ENCODE results near the gene FOXD1. TPM values are rescaled to one million over a fixed set of nuclear protein-coding genes. Genes with fewer than 3 reads are reported as not detected.

Gene FOXD1
- total RNA-seq, result 0.06 and 0.16 TPM in 2 replicates

DNA sequence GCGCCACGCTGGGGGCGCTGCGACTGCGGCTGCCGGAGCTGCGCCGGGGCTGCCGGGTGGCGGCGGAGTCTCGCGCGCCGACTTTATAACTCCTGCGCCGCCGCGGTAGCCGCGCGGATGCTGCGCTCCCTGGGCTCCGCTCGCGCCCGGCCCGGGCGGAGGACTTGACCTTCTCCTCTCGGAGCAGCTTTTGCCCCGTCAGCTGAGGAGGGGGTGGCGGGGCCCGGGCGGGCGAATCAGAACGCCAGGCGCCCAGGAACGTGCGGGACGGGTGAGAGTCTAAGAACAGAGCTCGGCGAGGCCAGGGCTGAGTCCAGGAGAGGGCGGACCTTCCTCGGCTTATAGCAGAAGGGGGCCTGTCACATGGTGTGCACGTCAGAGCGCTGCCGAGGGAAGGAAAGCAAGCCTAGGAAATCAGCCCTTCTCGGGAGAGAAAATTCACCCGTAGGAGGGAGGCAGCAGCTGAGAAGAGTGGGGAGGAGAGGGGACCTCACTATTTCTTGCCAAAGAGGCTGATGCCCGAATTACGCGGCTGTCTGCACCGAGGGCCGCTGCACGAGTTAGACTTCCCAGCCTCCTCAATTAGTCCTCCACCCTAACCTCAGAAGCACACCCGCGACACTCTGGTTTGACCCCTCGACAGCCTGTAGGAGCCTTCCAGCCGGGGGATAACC is at the start of gene FOXD1:
Gene FOXD1, minus strand, starts transcription at position 315 of the 674 bp plus-strand sequence. CDS start 415 bp downstream, outside the sequence.

Other genes with a start within 250 kb of the FOXD1 start
- 173 and 190 TPM in 2 replicates for gene BTF3, start 49.7 kb upstream of the FOXD1 start, total RNA-seq
- 10.7 and 16.8 TPM in 2 replicates for gene ANKRA2, start 116.9 kb upstream of the FOXD1 start, total RNA-seq
- gene UTP15, start 117.0 kb upstream of the FOXD1 start, total RNA-seq, result 10.7 and 23.0 TPM in 2 replicates
- 95.7 and 243 TPM in 2 replicates for gene ARHGEF28, start 177.4 kb upstream of the FOXD1 start, total RNA-seq

All from bladder microvascular endothelial cell (primary cell).